ENCODE measurements around the gene CD22.

Gene CD22

DNA sequence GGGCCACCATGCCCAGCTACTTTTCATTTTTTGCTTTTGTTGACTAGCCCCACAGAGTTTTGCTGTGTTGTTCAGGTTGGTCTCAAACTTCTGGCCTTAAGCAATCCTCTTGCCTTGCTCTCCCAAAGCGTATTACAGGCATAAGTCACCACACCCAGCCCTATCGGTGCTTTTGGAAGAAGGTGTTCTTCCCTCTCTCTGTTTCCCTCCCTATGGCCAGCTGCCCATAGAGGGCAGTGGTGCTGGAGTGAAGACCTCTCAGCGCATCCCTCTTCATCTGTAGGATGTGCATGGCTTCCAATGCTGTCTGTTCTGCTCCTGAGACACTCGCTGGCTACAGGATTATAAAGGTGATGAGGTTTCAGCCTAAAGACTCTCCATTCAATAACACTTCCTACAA, 1.3 kb upstream of the CD22 start:
- ChIA-PET CTCF (interaction anchor here (1.2 to 1.5 kb wide), 4 partner anchors 8 to 22 kb away, joined by 3 to 4 read pairs (median 3); no protein-coding TSS in a partner anchor), POLR2A (no interaction called here)
- TF ChIP-seq, protein P1, sequence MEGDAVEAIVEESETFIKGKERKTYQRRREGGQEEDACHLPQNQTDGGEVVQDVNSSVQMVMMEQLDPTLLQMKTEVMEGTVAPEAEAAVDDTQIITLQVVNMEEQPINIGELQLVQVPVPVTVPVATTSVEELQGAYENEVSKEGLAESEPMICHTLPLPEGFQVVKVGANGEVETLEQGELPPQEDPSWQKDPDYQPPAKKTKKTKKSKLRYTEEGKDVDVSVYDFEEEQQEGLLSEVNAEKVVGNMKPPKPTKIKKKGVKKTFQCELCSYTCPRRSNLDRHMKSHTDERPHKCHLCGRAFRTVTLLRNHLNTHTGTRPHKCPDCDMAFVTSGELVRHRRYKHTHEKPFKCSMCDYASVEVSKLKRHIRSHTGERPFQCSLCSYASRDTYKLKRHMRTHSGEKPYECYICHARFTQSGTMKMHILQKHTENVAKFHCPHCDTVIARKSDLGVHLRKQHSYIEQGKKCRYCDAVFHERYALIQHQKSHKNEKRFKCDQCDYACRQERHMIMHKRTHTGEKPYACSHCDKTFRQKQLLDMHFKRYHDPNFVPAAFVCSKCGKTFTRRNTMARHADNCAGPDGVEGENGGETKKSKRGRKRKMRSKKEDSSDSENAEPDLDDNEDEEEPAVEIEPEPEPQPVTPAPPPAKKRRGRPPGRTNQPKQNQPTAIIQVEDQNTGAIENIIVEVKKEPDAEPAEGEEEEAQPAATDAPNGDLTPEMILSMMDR (IDR thresholded peaks at IDR 0.05; ENCODE audit: control extremely low read depth, extremely low read depth, low read depth, missing control alignments) = peak; percentile 49
- no peak for DNase-seq (ENCODE audit: extremely low spot score)

DNA sequence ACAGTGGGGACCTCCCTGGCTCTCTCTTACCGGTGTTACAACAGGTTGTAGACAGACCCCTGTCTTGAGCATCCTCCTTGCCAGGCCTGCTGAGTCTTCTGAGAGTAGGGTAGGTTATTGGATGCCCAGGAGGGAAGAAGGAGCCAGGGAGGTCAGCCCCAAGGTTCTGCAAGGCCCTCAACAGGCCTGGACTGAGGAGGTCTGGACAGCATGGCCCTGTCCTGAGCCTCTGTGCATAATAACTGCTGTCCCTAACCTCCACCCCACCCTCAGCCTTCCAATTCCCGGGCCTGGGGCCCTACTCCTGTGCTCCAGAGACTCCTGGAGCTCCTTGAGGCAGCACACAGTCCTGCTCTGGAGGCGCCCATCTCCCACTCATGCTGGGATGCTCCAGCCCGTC, 336 bp downstream of the CD22 start:
- DNase-seq (ENCODE audit: extremely low spot score) = no peak
- CTCF ChIA-PET = interaction anchor here (1.3 to 1.5 kb wide), 4 partner anchors 16 to 166 kb away, joined by 3 to 5 read pairs (median 4); no protein-coding TSS in a partner anchor
- TF ChIP-seq, protein P1 (IDR thresholded peaks at IDR 0.05; ENCODE audit: control extremely low read depth, extremely low read depth, low read depth, missing control alignments) = no peak

DNA sequence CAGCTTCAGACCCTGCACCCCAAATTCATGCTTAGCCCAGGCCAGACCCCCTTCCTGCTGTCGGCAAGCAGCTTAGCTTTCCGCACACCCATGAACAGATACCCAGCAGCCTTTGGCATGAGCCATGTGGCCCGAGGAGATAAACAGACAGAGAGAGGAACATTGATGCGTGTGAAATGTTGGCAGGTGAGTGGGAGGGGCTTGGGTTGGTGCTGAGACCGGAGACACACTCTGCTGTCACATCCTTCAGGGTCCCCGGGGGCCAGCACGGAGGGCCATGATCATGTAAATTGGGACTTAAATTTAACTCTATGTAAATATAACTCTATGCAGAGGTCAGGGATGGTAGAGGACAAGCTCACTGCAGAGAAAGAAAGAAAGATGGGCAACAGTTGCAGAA, 1.5 kb downstream of the CD22 start:
- CTCF ChIA-PET = interaction anchor here (0.8 to 4.4 kb wide), 7 partner anchors 16 to 180 kb away, joined by 3 to 26 read pairs (median 3); partner anchors contain the start of gene FFAR1
- peak; percentile 82 for DNase-seq (ENCODE audit: extremely low spot score)
- POLR2A ChIA-PET = interaction anchor here (1.2 kb wide), 1 partner anchor 14 kb away, joined by 3 read pairs; no protein-coding TSS in a partner anchor
- TF ChIP-seq, protein P1 (IDR thresholded peaks at IDR 0.05; ENCODE audit: control extremely low read depth, extremely low read depth, low read depth, missing control alignments) = no peak

More for the DNA sequence above, 336 bp downstream of the CD22 start:
- POLR2A ChIA-PET = no interaction called here

DNA sequence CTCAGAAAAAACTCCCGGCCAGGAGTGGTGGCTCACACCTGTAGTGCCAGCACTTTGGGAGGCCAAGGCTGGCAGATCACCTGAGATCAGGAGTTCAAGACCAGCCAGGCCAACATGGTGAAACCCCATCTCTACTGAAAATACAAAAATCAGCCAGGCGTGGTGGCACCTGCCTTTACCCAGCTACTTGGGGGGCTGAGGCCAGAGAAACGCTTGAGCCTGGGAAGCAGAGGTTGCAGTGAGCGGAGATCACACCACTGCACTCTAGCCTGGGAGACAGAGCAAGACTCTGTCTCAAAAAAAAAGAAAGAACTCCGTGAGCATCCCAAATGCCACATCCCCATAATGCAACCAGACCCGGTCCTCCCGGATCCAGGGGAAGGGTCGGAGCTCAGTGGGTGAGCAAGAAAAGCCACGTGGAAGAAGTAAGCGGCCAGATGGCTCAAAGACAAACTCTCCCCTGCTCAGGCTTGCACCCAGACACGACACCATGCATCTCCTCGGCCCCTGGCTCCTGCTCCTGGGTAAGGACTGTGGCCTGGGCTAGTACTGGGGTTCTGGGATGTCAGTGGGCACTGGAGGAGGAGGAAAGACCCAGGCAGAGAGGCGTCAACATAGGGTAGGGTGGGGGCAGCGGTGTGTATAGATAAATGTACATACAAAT, 2.7 kb downstream of the CD22 start:
- no peak for DNase-seq (ENCODE audit: extremely low spot score)
- TF ChIP-seq, protein P1 (IDR thresholded peaks at IDR 0.05; ENCODE audit: control extremely low read depth, extremely low read depth, low read depth, missing control alignments) = no peak
- POLR2A ChIA-PET = interaction anchor here (0.6 to 1.3 kb wide), 4 partner anchors 11 to 16 kb away, joined by 3 to 5 read pairs (median 3); partner anchors contain the start of gene FFAR1
- CTCF ChIA-PET = interaction anchor here (1.0 to 4.4 kb wide), 7 partner anchors 8 to 178 kb away, joined by 3 to 26 read pairs (median 8); partner anchors contain the start of genes FFAR1 and USF2

DNA sequence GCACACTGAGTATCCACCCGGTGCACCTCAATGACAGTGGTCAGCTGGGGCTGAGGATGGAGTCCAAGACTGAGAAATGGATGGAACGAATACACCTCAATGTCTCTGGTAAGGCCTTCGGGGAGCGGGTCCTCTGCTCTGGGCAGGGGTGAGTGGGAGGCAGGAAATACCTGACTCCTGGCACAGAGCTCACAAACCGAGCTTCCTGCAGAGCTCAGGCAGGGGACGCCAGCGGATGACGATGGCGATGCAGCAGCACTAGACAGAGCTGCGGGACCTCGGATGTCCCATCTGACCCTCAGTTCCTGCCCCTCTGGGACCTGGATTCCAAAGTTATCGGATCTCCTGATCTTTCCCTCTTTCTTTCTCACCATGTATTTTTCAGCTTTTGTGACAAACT, 3.8 kb downstream of the CD22 start:
- DNase-seq (ENCODE audit: extremely low spot score) = no peak
- ChIA-PET CTCF (interaction anchor here (0.8 to 4.4 kb wide), 8 partner anchors 10 to 362 kb away, joined by 3 to 26 read pairs (median 9); partner anchors contain the start of genes FFAR1 and USF2), POLR2A (interaction anchor here (0.6 to 2.0 kb wide), 5 partner anchors 9 to 14 kb away, joined by 3 to 10 read pairs (median 5); partner anchors contain the start of gene FFAR1)
- TF ChIP-seq, protein P1 (IDR thresholded peaks at IDR 0.05; ENCODE audit: control extremely low read depth, extremely low read depth, low read depth, missing control alignments) = peak; percentile 18

DNA sequence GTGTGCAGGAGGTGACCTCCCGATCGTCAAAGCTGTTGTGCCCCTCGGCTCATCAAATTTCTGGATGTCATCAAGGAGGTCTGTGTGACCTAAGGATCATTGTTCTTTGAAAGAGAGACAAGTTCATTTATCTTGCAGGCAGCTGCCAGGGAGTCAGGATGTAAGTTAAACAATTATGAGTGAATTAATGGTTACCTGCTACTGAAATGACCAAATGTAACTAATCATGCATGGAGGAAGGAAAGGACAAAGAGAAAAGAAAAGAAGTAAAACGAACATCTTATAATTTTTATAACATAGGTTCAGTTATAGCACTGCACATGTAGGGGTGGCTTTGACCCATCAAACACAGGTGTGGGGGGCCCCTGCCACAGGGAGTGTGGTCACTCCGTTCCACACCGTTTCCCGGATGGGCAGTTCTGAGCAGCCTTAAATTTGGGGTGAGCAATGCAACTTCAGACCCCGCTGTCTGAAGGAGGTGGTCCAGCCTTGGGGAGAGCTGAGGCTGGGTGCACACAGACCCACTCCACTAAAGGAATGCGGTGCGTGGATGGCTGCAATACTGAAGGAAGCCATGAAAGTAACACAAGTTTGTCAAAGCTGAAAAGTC, 5.3 kb downstream of the CD22 start:
- CTCF ChIA-PET = interaction anchor here (2.7 to 4.4 kb wide), 4 partner anchors 11 to 65 kb away, joined by 8 to 26 read pairs (median 16); partner anchors contain the start of genes FFAR1 and USF2
- peak; percentile 15 for DNase-seq (ENCODE audit: extremely low spot score)
- POLR2A ChIA-PET = interaction anchor here (0.6 to 2.0 kb wide), 10 partner anchors 11 to 1463 kb away, joined by 3 to 10 read pairs (median 4); partner anchors contain the start of gene FFAR1
- TF ChIP-seq, protein P1 (IDR thresholded peaks at IDR 0.05; ENCODE audit: control extremely low read depth, extremely low read depth, low read depth, missing control alignments) = no peak
